ENCODE results near the gene BNIP5. TPM values are rescaled to one million over a fixed set of nuclear protein-coding genes. Genes with fewer than 3 reads are reported as not detected.

The BNIP5 gene
- polyA plus RNA-seq, 3 donors = not detected

GRCh38 chr6:36350082-36350481 is 13.4 kb upstream of the BNIP5 start:
- Histone ChIP-seq H3K9ac (ENCODE audit: insufficient read depth, low read length, poor library complexity, severe bottlenecking) (no peak overlapping the region), H3K9me3 (replicated peaks in 1 of 2; ENCODE audit: control insufficient read depth in 1 of 2, insufficient read depth in 1 of 2, low read length in 2 of 2) (no peaks in the 10 kb centered on the region), H2AFZ (ENCODE audit: insufficient read depth, low read depth, low read length, poor library complexity, severe bottlenecking) (no peak overlapping the region), H3K4me2 (replicated peaks; ENCODE audit: extremely low read depth, low read length, poor library complexity, severe bottlenecking) (no peak overlapping the region), H3K27me3 (ENCODE audit: control insufficient read depth in 2 of 2, insufficient read depth in 2 of 2, low read length in 2 of 2) (no peaks in the 10 kb centered on the region), H3K4me3 (replicated peaks in 1 of 3; ENCODE audit: low read depth in 2 of 3, low read length in 3 of 3) (no peak overlapping the region), H3K36me3 (replicated peaks in 1 of 2; ENCODE audit: control insufficient read depth in 1 of 2, insufficient read depth in 2 of 2, low read length in 2 of 2) (no peaks in the 10 kb centered on the region), H4K20me1 (ENCODE audit: insufficient read depth, low read length) (no peaks in the 10 kb centered on the region), H3K4me1 (ENCODE audit: control insufficient read depth in 1 of 2, insufficient read depth in 2 of 2, low read length in 2 of 2) (no peaks in the 10 kb centered on the region), H3K79me2 (ENCODE audit: insufficient read depth, low read length) (no peaks in the 10 kb centered on the region), H3K27ac (ENCODE audit: low read depth in 1 of 2, low read length in 2 of 2) (no peak overlapping the region)
- Mint-ChIP-seq H3K4me3 (no peak overlapping the region), H3K27me3 (ENCODE audit: low read depth in 3 of 3) (peaks cover 2 to 7% (median 4%) of the 10 kb centered on the region in 3 donors), H3K36me3 (peaks cover 0 to 1% of the 10 kb centered on the region in 2 donors), H3K4me1 (peaks cover 8% of the 10 kb centered on the region), H3K27ac (peak overlapping the region in 1 of 7 donors; percentile 57), H3K9me3 (peaks cover 0 to 7% (median 0%) of the 10 kb centered on the region in 7 donors)
- no peak for DNase-seq
- TF ChIP-seq CTCF (IDR thresholded peaks at IDR 0.05) = no peak
- intact Hi-C loops (cut with micrococcal nuclease) = no loop called here
- 40% methylated on average over 1 of the region's 4 CpGs for WGBS (ENCODE audit: insufficient coverage)

GRCh38 chr6:36349240-36349639 is 12.6 kb upstream of the BNIP5 start:
- Mint-ChIP-seq H3K9me3 (peaks cover 0 to 7% (median 0%) of the 10 kb centered on the region in 7 donors), H3K27me3 (ENCODE audit: low read depth in 3 of 3) (peaks cover 2 to 7% (median 4%) of the 10 kb centered on the region in 3 donors), H3K4me1 (peaks cover 8% of the 10 kb centered on the region), H3K27ac (no peak overlapping the region), H3K4me3 (no peak overlapping the region), H3K36me3 (peaks cover 0 to 1% of the 10 kb centered on the region in 2 donors)
- H3K4me3 ChIP-seq (replicated peaks in 1 of 3; ENCODE audit: low read depth in 2 of 3, low read length in 3 of 3) = no peak overlapping the region
- H3K36me3 ChIP-seq (replicated peaks in 1 of 2; ENCODE audit: control insufficient read depth in 1 of 2, insufficient read depth in 2 of 2, low read length in 2 of 2) = no peaks in the 10 kb centered on the region
- intact Hi-C loops (cut with micrococcal nuclease) = no loop called here
- no peak overlapping the region for H3K27ac ChIP-seq (ENCODE audit: low read depth in 1 of 2, low read length in 2 of 2)
- DNase-seq = no peak
- no peaks in the 10 kb centered on the region for H3K4me1 ChIP-seq (ENCODE audit: control insufficient read depth in 1 of 2, insufficient read depth in 2 of 2, low read length in 2 of 2)
- 73% methylated on average over 4 of the region's 6 CpGs for WGBS (ENCODE audit: insufficient coverage)
- no peaks in the 10 kb centered on the region for H3K27me3 ChIP-seq (ENCODE audit: control insufficient read depth in 2 of 2, insufficient read depth in 2 of 2, low read length in 2 of 2)
- H3K9ac ChIP-seq (ENCODE audit: insufficient read depth, low read length, poor library complexity, severe bottlenecking) = no peak overlapping the region
- H3K9me3 ChIP-seq (replicated peaks in 1 of 2; ENCODE audit: control insufficient read depth in 1 of 2, insufficient read depth in 1 of 2, low read length in 2 of 2) = no peaks in the 10 kb centered on the region
- H4K20me1 ChIP-seq (ENCODE audit: insufficient read depth, low read length) = no peaks in the 10 kb centered on the region
- no peak overlapping the region for H3K4me2 ChIP-seq (replicated peaks; ENCODE audit: extremely low read depth, low read length, poor library complexity, severe bottlenecking)
- TF ChIP-seq CTCF (IDR thresholded peaks at IDR 0.05) = no peak
- no peak overlapping the region for H2AFZ ChIP-seq (ENCODE audit: insufficient read depth, low read depth, low read length, poor library complexity, severe bottlenecking)
- H3K79me2 ChIP-seq (ENCODE audit: insufficient read depth, low read length) = no peaks in the 10 kb centered on the region

Data from CD14-positive monocyte (primary cell).